Measurements from ENCODE around the gene ACP1.

ACP1 gene

GRCh38 chr2:244547-244946 is 20.2 kb upstream of the ACP1 start:
- Histone ChIP-seq H3K9ac (ENCODE audit: low read depth, low read length) (no peak overlapping the region), H3K4me1 (ENCODE audit: insufficient read depth, low read length) (0 out of 2 replicates have a peak, but pooled peaks cover 3% of the 10 kb centered on the region), H3K9me3 (ENCODE audit: control insufficient read depth, insufficient read depth, low read length) (no peaks in the 10 kb centered on the region), H3K36me3 (ENCODE audit: insufficient read depth, low read length) (no peaks in the 10 kb centered on the region; the same call in 1 of the 2 replicates)

GRCh38 chr2:246489-247144 is 18.1 kb upstream of the ACP1 start:
- 0 out of 2 replicates have a peak, but pooled peaks cover 3% of the 10 kb centered on the region for H3K4me1 ChIP-seq (ENCODE audit: insufficient read depth, low read length)
- H3K36me3 ChIP-seq (ENCODE audit: insufficient read depth, low read length), result no peaks in the 10 kb centered on the region; the same call in 1 of the 2 replicates
- H3K9me3 ChIP-seq (ENCODE audit: control insufficient read depth, insufficient read depth, low read length), result no peaks in the 10 kb centered on the region
- H3K9ac ChIP-seq (ENCODE audit: low read depth, low read length), result no peak overlapping the region

- Histone ChIP-seq H3K4me1 (ENCODE audit: insufficient read depth, low read length) (0 out of 2 replicates have a peak, but pooled peaks cover 3% of the 10 kb centered on the region), H3K9me3 (ENCODE audit: control insufficient read depth, insufficient read depth, low read length) (no peaks in the 10 kb centered on the region), H3K36me3 (ENCODE audit: insufficient read depth, low read length) (no peaks in the 10 kb centered on the region; the same call in 1 of the 2 replicates), H3K9ac (ENCODE audit: low read depth, low read length) (no peak overlapping the region)
Observed at GRCh38 chr2:248724-249123, 16.0 kb upstream of the ACP1 start.

GRCh38 chr2:249538-250042 is 15.2 kb upstream of the ACP1 start:
- Histone ChIP-seq H3K4me1 (ENCODE audit: insufficient read depth, low read length) (0 out of 2 replicates have a peak, but pooled peaks cover 3% of the 10 kb centered on the region), H3K9ac (ENCODE audit: low read depth, low read length) (no peak overlapping the region), H3K9me3 (ENCODE audit: control insufficient read depth, insufficient read depth, low read length) (no peaks in the 10 kb centered on the region), H3K36me3 (ENCODE audit: insufficient read depth, low read length) (no peaks in the 10 kb centered on the region; the same call in 1 of the 2 replicates)

- H3K36me3 ChIP-seq (ENCODE audit: insufficient read depth, low read length), result no peaks in the 10 kb centered on the region
- H3K4me1 ChIP-seq (ENCODE audit: insufficient read depth, low read length), result no peaks in the 10 kb centered on the region
- H3K9me3 ChIP-seq (ENCODE audit: control insufficient read depth, insufficient read depth, low read length), result peaks cover 3% of the 10 kb centered on the region; the same call in 1 of the 2 replicates
- H3K9ac ChIP-seq (ENCODE audit: low read depth, low read length), result no peak overlapping the region
Observed at GRCh38 chr2:252001-252602, 12.6 kb upstream of the ACP1 start.

GRCh38 chr2:253202-253638 is 11.5 kb upstream of the ACP1 start:
- Histone ChIP-seq H3K36me3 (ENCODE audit: insufficient read depth, low read length) (no peaks in the 10 kb centered on the region), H3K4me1 (ENCODE audit: insufficient read depth, low read length) (no peaks in the 10 kb centered on the region), H3K9ac (ENCODE audit: low read depth, low read length) (no peak overlapping the region), H3K9me3 (ENCODE audit: control insufficient read depth, insufficient read depth, low read length) (peaks cover 3% of the 10 kb centered on the region; the same call in 1 of the 2 replicates)

- H3K4me1 ChIP-seq (ENCODE audit: insufficient read depth, low read length), result no peaks in the 10 kb centered on the region
- H3K9me3 ChIP-seq (ENCODE audit: control insufficient read depth, insufficient read depth, low read length), result peaks cover 9% of the 10 kb centered on the region; the same call in 1 of the 2 replicates
- no peaks in the 10 kb centered on the region for H3K36me3 ChIP-seq (ENCODE audit: insufficient read depth, low read length)
- no peak overlapping the region for H3K9ac ChIP-seq (ENCODE audit: low read depth, low read length)
Observed at GRCh38 chr2:254241-254640, 10.5 kb upstream of the ACP1 start.

GRCh38 chr2:255195-255594 is 9.6 kb upstream of the ACP1 start:
- no peak overlapping the region for H3K9ac ChIP-seq (ENCODE audit: low read depth, low read length)
- peaks cover 9% of the 10 kb centered on the region; the same call in 1 of the 2 replicates for H3K9me3 ChIP-seq (ENCODE audit: control insufficient read depth, insufficient read depth, low read length)
- H3K4me1 ChIP-seq (ENCODE audit: insufficient read depth, low read length), result no peaks in the 10 kb centered on the region
- H3K36me3 ChIP-seq (ENCODE audit: insufficient read depth, low read length), result no peaks in the 10 kb centered on the region

- Histone ChIP-seq H3K4me1 (ENCODE audit: insufficient read depth, low read length) (no peaks in the 10 kb centered on the region), H3K9me3 (ENCODE audit: control insufficient read depth, insufficient read depth, low read length) (peaks cover 9% of the 10 kb centered on the region; the same call in 1 of the 2 replicates), H3K9ac (ENCODE audit: low read depth, low read length) (no peak overlapping the region), H3K36me3 (ENCODE audit: insufficient read depth, low read length) (no peaks in the 10 kb centered on the region)
Observed at GRCh38 chr2:256094-256493, 8.7 kb upstream of the ACP1 start.

GRCh38 chr2:257429-257828 is 7.3 kb upstream of the ACP1 start:
- Histone ChIP-seq H3K9ac (ENCODE audit: low read depth, low read length) (no peak overlapping the region), H3K9me3 (ENCODE audit: control insufficient read depth, insufficient read depth, low read length) (peaks cover 9% of the 10 kb centered on the region; the same call in 1 of the 2 replicates), H3K36me3 (ENCODE audit: insufficient read depth, low read length) (no peaks in the 10 kb centered on the region), H3K4me1 (ENCODE audit: insufficient read depth, low read length) (no peaks in the 10 kb centered on the region; the same call in 1 of the 2 replicates)

GRCh38 chr2:257842-258241 is 6.9 kb upstream of the ACP1 start:
- Histone ChIP-seq H3K36me3 (ENCODE audit: insufficient read depth, low read length) (no peaks in the 10 kb centered on the region), H3K9me3 (ENCODE audit: control insufficient read depth, insufficient read depth, low read length) (peaks cover 9% of the 10 kb centered on the region; the same call in 1 of the 2 replicates), H3K9ac (ENCODE audit: low read depth, low read length) (no peak overlapping the region), H3K4me1 (ENCODE audit: insufficient read depth, low read length) (no peaks in the 10 kb centered on the region; the same call in 1 of the 2 replicates)

GRCh38 chr2:258933-259332 is 5.8 kb upstream of the ACP1 start:
- Histone ChIP-seq H3K36me3 (ENCODE audit: insufficient read depth, low read length) (no peaks in the 10 kb centered on the region), H3K4me1 (ENCODE audit: insufficient read depth, low read length) (no peaks in the 10 kb centered on the region; the same call in 1 of the 2 replicates), H3K9me3 (ENCODE audit: control insufficient read depth, insufficient read depth, low read length) (peaks cover 9% of the 10 kb centered on the region; the same call in 1 of the 2 replicates), H3K9ac (ENCODE audit: low read depth, low read length) (no peak overlapping the region)

GRCh38 chr2:259789-260331 is 4.9 kb upstream of the ACP1 start:
- no peaks in the 10 kb centered on the region for H3K36me3 ChIP-seq (ENCODE audit: insufficient read depth, low read length)
- peaks cover 9% of the 10 kb centered on the region; the same call in 1 of the 2 replicates for H3K9me3 ChIP-seq (ENCODE audit: control insufficient read depth, insufficient read depth, low read length)
- no peaks in the 10 kb centered on the region; the same call in 1 of the 2 replicates for H3K4me1 ChIP-seq (ENCODE audit: insufficient read depth, low read length)
- H3K9ac ChIP-seq (ENCODE audit: low read depth, low read length), result no peak overlapping the region

GRCh38 chr2:260507-261161 is 4.1 kb upstream of the ACP1 start:
- H3K9ac ChIP-seq (ENCODE audit: low read depth, low read length), result no peak overlapping the region
- H3K4me1 ChIP-seq (ENCODE audit: insufficient read depth, low read length), result no peaks in the 10 kb centered on the region; the same call in 1 of the 2 replicates
- H3K9me3 ChIP-seq (ENCODE audit: control insufficient read depth, insufficient read depth, low read length), result peaks cover 9% of the 10 kb centered on the region; the same call in 1 of the 2 replicates
- no peaks in the 10 kb centered on the region for H3K36me3 ChIP-seq (ENCODE audit: insufficient read depth, low read length)
